SK-N-SH (cell line): ENCODE data around the gene C16orf95. TPM values are rescaled to one million over a fixed set of nuclear protein-coding genes. Genes with fewer than 3 reads are reported as not detected.

Source experiments
- CTCF ChIA-PET: fragments of 300-600, 350-600 bp; formaldehyde crosslinking; extraction: SDS; loops from one replicate; lab custom pipeline; 2021; lab: Yijun Ruan, JAX
- POLR2A ChIA-PET: fragments of 350-600 bp; sonication (Branson Sonifier 250); formaldehyde crosslinking; extraction: SDS; loops from one replicate; lab custom pipeline; 2020; ENCODE audit warnings: antibody characterized with exemption, inconsistent platforms; lab: Yijun Ruan, JAX
- DNase-seq: peaks from one replicate; pipeline ENCODE4 v3.0.0; 2012
- H2AFZ ChIP-seq: fragments of 200-600 bp; sonication (generic); 2 replicates; pipeline ENCODE4 v1.8.1; 2016; ENCODE audit warnings: antibody characterized with exemption, mild to moderate bottlenecking, low read depth
- H3F3A ChIP-seq: fragments of 200-600 bp; sonication (generic); replicated peaks from 2 replicates; pipeline ENCODE3; 2016; ENCODE audit warnings: antibody characterized with exemption, mild to moderate bottlenecking; ENCODE audit not compliant: insufficient read depth
- H3K27ac ChIP-seq, 2 experiments: fragments of 200-500 bp in 1 of 2; fragments of 200-600 bp in 1 of 2; sonication (Bioruptor generic) in 1 of 2; sonication (generic), shearing (Covaris generic) in 1 of 2; 2 replicates each; pipeline versions ENCODE4 v1.5.1 to v1.6.1; 2014 to 2016; ENCODE audit warnings: low read depth in 2 of 2, inconsistent platforms in 1 of 2, low read length in 1 of 2, mild to moderate bottlenecking in 1 of 2, mixed read lengths in 1 of 2
- H3K27me3 ChIP-seq: fragments of 200-600 bp; sonication (generic), shearing (Covaris generic); 2 replicates; pipeline ENCODE4 v1.6.1; 2016; ENCODE audit warnings: mixed run types; ENCODE audit not compliant: insufficient read depth
- H3K36me3 ChIP-seq, 2 experiments: fragments of 200-500 bp in 1 of 2; fragments of 200-600 bp in 1 of 2; sonication (Bioruptor generic) in 1 of 2; sonication (generic) in 1 of 2; replicated peaks in 1 of 2; 2 replicates each; pipeline versions ENCODE3 to v1.5.1; 2014 to 2016; ENCODE audit warnings: low read length in 1 of 2, mild to moderate bottlenecking in 1 of 2; ENCODE audit not compliant: insufficient read depth in 2 of 2, control insufficient read depth in 1 of 2
- H3K4me1 ChIP-seq, 2 experiments: fragments of 200-500 bp in 1 of 2; fragments of 200-600 bp in 1 of 2; sonication (Bioruptor generic) in 1 of 2; sonication (generic), shearing (Covaris generic) in 1 of 2; 2 replicates each; pipeline versions ENCODE4 v1.5.1 to v1.6.1; 2014 to 2016; ENCODE audit warnings: low read depth in 1 of 2, low read length in 1 of 2, mixed run types in 1 of 2; ENCODE audit not compliant: insufficient read depth in 2 of 2, control insufficient read depth in 1 of 2
- H3K4me2 ChIP-seq: fragments of 200-600 bp; sonication (generic), shearing (Covaris generic); 2 replicates; pipeline ENCODE4 v1.6.1; 2017; ENCODE audit warnings: mixed run types
- H3K4me3 ChIP-seq, 2 experiments: fragments of 200-500 bp in 1 of 2; fragments of 200-600 bp in 1 of 2; sonication (Bioruptor generic) in 1 of 2; sonication (generic), shearing (Covaris generic) in 1 of 2; 2 replicates each; pipeline versions ENCODE4 v1.5.1 to v1.8.1; 2014 to 2016; ENCODE audit warnings: low read depth in 2 of 2, inconsistent platforms in 1 of 2, low read length in 1 of 2, mild to moderate bottlenecking in 1 of 2, mixed read lengths in 1 of 2, moderate library complexity in 1 of 2
- H3K79me2 ChIP-seq: fragments of 200-600 bp; sonication (generic); 2 replicates; pipeline ENCODE4 v1.8.1; 2017; ENCODE audit warnings: mild to moderate bottlenecking; ENCODE audit not compliant: insufficient read depth
- H3K9ac ChIP-seq: fragments of 200-600 bp; sonication (generic); 2 replicates; pipeline ENCODE4 v1.6.1; 2017; ENCODE audit warnings: mixed run types
- H3K9me2 ChIP-seq: fragments of 200-600 bp; sonication (generic); 2 replicates; pipeline ENCODE4 v1.6.1; 2017; ENCODE audit warnings: mixed run types
- H3K9me3 ChIP-seq: fragments of 200-600 bp; sonication (generic); 2 replicates; pipeline ENCODE4 v1.6.1; 2017; ENCODE audit warnings: mixed run types, mild to moderate bottlenecking, moderate library complexity
- H4K20me1 ChIP-seq: fragments of 200-600 bp; sonication (generic); 2 replicates; pipeline ENCODE4 v1.6.1; 2017; ENCODE audit warnings: mild to moderate bottlenecking, mixed run types; ENCODE audit not compliant: insufficient read depth
- CHD2 ChIP-seq: fragments of 150-350 bp; IDR thresholded peaks from 2 replicates; pipeline ENCODE4 v1.6.1; 2018; ENCODE audit warnings: low read length; ENCODE audit not compliant: partially characterized antibody
- EP300 ChIP-seq, 2 experiments: IDR thresholded peaks; 2 replicates each; pipeline versions ENCODE4 v1.4.0 to v1.6.1; 2012; ENCODE audit warnings: borderline replicate concordance in 1 of 2, low read depth in 1 of 2, low read length in 1 of 2
- FOXM1 ChIP-seq: IDR thresholded peaks from 2 replicates; pipeline ENCODE4 v1.4.0; 2012; ENCODE audit warnings: low read depth, mild to moderate bottlenecking
- GATA2 ChIP-seq: sonication (generic); formaldehyde crosslinking; IDR thresholded peaks from 2 replicates; pipeline ENCODE4 v1.5.0; 2020; ENCODE audit warnings: mild to moderate bottlenecking, missing genetic modification reagents
- JUND ChIP-seq: IDR thresholded peaks from 2 replicates; pipeline ENCODE4 v1.4.0; 2012
- MAX ChIP-seq: IDR thresholded peaks from 2 replicates; pipeline ENCODE4 v1.4.0; 2012; ENCODE audit warnings: low read depth
- MEF2A ChIP-seq: IDR thresholded peaks from 2 replicates; pipeline ENCODE4 v1.4.0; 2012; ENCODE audit warnings: low read depth, borderline replicate concordance
- NFIC ChIP-seq: IDR thresholded peaks from 2 replicates; pipeline ENCODE4 v1.4.0; 2012; ENCODE audit warnings: borderline replicate concordance
- NRF1 ChIP-seq: IDR thresholded peaks from 2 replicates; pipeline ENCODE4 v1.6.1; 2012; ENCODE audit warnings: low read depth, mild to moderate bottlenecking, low read length
- PBX3 ChIP-seq: IDR thresholded peaks from 2 replicates; pipeline ENCODE4; 2012
- POLR2AphosphoS5 ChIP-seq: IDR thresholded peaks from 2 replicates; pipeline ENCODE4 v1.6.1; 2012; ENCODE audit warnings: low read depth, low read length
- RAD21 ChIP-seq: IDR thresholded peaks from 2 replicates; pipeline ENCODE4 v1.6.1; 2012; ENCODE audit warnings: mild to moderate bottlenecking, low read length
- RXRA ChIP-seq: IDR thresholded peaks from 2 replicates; pipeline ENCODE4 v1.4.0; 2012; ENCODE audit warnings: low read depth, mild to moderate bottlenecking, borderline replicate concordance
- SIN3A ChIP-seq: IDR thresholded peaks from 2 replicates; pipeline ENCODE4 v1.6.1; 2012; ENCODE audit warnings: low read depth, mild to moderate bottlenecking, low read length, moderate library complexity, borderline replicate concordance
- SMC3 ChIP-seq: IDR thresholded peaks from 2 replicates; pipeline ENCODE4 v1.6.1; 2012; ENCODE audit warnings: low read depth, low read length, improper control_type of control experiment
- TAF1 ChIP-seq: IDR thresholded peaks from 2 replicates; pipeline ENCODE4 v1.6.1; 2012; ENCODE audit warnings: low read depth, mild to moderate bottlenecking, low read length, moderate library complexity, borderline replicate concordance
- TCF12 ChIP-seq: IDR thresholded peaks from 2 replicates; pipeline ENCODE4 v1.4.0; 2012
- TEAD4 ChIP-seq: IDR thresholded peaks from 2 replicates; pipeline ENCODE4 v1.4.0; 2012; ENCODE audit warnings: mild to moderate bottlenecking, borderline replicate concordance; ENCODE audit not compliant: insufficient read depth
- YY1 ChIP-seq: IDR thresholded peaks from 2 replicates; pipeline ENCODE4 v1.4.0; 2012; ENCODE audit warnings: low read depth, mild to moderate bottlenecking
- WGBS: methylation state at CpG from one replicate; pipeline ENCODE4 v1.1.6; 2017; ENCODE audit warnings: low lambda C conversion rate; 5-methylcytosine and 5-hydroxymethylcytosine counted together
- polyA plus RNA-seq, 3 experiments: library from polyadenylated mRNA; depleted of rRNA; stranded (reverse); fragments of >200 nt; gene quantifications; 2 replicates each; pipeline ENCODE4 v1.2.3, GENCODE V29; 2012
- TF ChIP-seq, protein P1 (sequence below): fragments of 200-600 bp; sonication (generic); IDR thresholded peaks from 2 replicates; pipeline ENCODE4 v1.6.1; 2017; ENCODE audit warnings: antibody characterized with exemption, mild to moderate bottlenecking, moderate library complexity

C16orf95 gene
- polyA plus RNA-seq, 1 of the 3 experiments (the other 2 are of a cell fraction), result 5.0 TPM

- peaks cover 18% of the 10 kb centered on the region for H3K79me2 ChIP-seq
- no peak overlapping the region for H3K9ac ChIP-seq
- no peaks in the 10 kb centered on the region for H3K9me3 ChIP-seq
- H3K4me2 ChIP-seq, result no peak overlapping the region
- H4K20me1 ChIP-seq, result no peaks in the 10 kb centered on the region
- H3K9me2 ChIP-seq, result no peaks in the 10 kb centered on the region
- WGBS, result 73% methylated on average over 3 of the region's 10 CpGs
- peaks cover 0 to 5% of the 10 kb centered on the region in 2 experiments for H3K36me3 ChIP-seq
- H3K27me3 ChIP-seq, result no peaks in the 10 kb centered on the region
- no peak overlapping the region for H2AFZ ChIP-seq
- no peak overlapping the region for H3K4me3 ChIP-seq
- H3K4me1 ChIP-seq, result peaks cover 0 to 7% of the 10 kb centered on the region in 2 experiments; a peak in 2 of 4 replicates
- CTCF ChIA-PET, result interaction anchor here (1.4 to 1.5 kb wide), 2 partner anchors 17 to 68 kb away, joined by 6 read pairs; partner anchors contain the start of gene FBXO31
- POLR2A ChIA-PET, result no interaction called here
- peaks cover 13% of the 10 kb centered on the region for H3F3A ChIP-seq
- TF ChIP-seq SMC3, result no peak
- TF ChIP-seq RAD21, result no peak
- TF ChIP-seq EP300 (IDR thresholded peaks at IDR 0.05; ENCODE audit: borderline replicate concordance in 1 of 2, low read depth in 1 of 2, low read length in 1 of 2), result no peak
- no peak for TF ChIP-seq POLR2AphosphoS5
- no peak for TF ChIP-seq RXRA
- TF ChIP-seq JUND, result no peak
- TF ChIP-seq FOXM1, result no peak
- no peak for TF ChIP-seq SIN3A
- TF ChIP-seq NFIC, result no peak
- TF ChIP-seq CHD2, result no peak
- TF ChIP-seq MEF2A, result no peak
- no peak for TF ChIP-seq TEAD4
- TF ChIP-seq, protein P1, sequence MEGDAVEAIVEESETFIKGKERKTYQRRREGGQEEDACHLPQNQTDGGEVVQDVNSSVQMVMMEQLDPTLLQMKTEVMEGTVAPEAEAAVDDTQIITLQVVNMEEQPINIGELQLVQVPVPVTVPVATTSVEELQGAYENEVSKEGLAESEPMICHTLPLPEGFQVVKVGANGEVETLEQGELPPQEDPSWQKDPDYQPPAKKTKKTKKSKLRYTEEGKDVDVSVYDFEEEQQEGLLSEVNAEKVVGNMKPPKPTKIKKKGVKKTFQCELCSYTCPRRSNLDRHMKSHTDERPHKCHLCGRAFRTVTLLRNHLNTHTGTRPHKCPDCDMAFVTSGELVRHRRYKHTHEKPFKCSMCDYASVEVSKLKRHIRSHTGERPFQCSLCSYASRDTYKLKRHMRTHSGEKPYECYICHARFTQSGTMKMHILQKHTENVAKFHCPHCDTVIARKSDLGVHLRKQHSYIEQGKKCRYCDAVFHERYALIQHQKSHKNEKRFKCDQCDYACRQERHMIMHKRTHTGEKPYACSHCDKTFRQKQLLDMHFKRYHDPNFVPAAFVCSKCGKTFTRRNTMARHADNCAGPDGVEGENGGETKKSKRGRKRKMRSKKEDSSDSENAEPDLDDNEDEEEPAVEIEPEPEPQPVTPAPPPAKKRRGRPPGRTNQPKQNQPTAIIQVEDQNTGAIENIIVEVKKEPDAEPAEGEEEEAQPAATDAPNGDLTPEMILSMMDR, result no peak
- no peak for TF ChIP-seq TAF1
- TF ChIP-seq YY1, result no peak
- TF ChIP-seq GATA2, result no peak
- no peak for TF ChIP-seq NRF1
- TF ChIP-seq TCF12, result no peak
- no peak for DNase-seq
- no peak overlapping the region for H3K27ac ChIP-seq
Measured at GRCh38 chr16:87314990-87315420, 2.2 kb downstream of the C16orf95 start.

GRCh38 chr16:87312008-87312407, 5.2 kb downstream of the C16orf95 start:
- Histone ChIP-seq H3K27me3 (no peaks in the 10 kb centered on the region), H3K27ac (no peak overlapping the region), H3K36me3 (peaks cover 0 to 3% of the 10 kb centered on the region in 2 experiments), H3K9me3 (no peaks in the 10 kb centered on the region), H3K79me2 (no peaks in the 10 kb centered on the region), H3K9me2 (no peaks in the 10 kb centered on the region), H3K4me3 (no peak overlapping the region), H2AFZ (no peak overlapping the region), H3K4me1 (no peaks in the 10 kb centered on the region), H3K9ac (no peak overlapping the region), H4K20me1 (no peaks in the 10 kb centered on the region), H3K4me2 (no peak overlapping the region), H3F3A (peaks cover 11% of the 10 kb centered on the region)
- POLR2A ChIA-PET, result no interaction called here
- TF ChIP-seq POLR2AphosphoS5, result no peak
- no peak for TF ChIP-seq GATA2
- no peak for TF ChIP-seq JUND
- no peak for TF ChIP-seq PBX3
- TF ChIP-seq RXRA, result no peak
- TF ChIP-seq TCF12, result no peak
- no peak for TF ChIP-seq MAX
- no peak for DNase-seq
- CTCF ChIA-PET, result interaction anchor here (1.2 kb wide), 1 partner anchor 14 kb away, joined by 4 read pairs; no protein-coding TSS in a partner anchor
- WGBS, result 79% methylated on average over 7 of the region's 7 CpGs
